Naive B cell (primary cell): ENCODE measurements around the gene OR9A2. TPM values are rescaled to one million over a fixed set of nuclear protein-coding genes. Genes with fewer than 3 reads are reported as not detected.

Experiments used
- ATAC-seq, 2 donors: fragments of 150-1000 bp; cut with Tn5 transposase; 2 replicates each; pipeline ENCODE4 v1.10.0; 2021; ENCODE audit warnings: low read depth in 2 of 2, mild to moderate bottlenecking in 2 of 2, moderate library complexity in 2 of 2
- DNase-seq: peaks from one replicate; pipeline ENCODE4 v3.0.0; 2022
- H3K27ac Mint-ChIP-seq, 6 donors: one replicate each; pipeline ENCODE4 v1.8.0; 2020 to 2022; ENCODE audit warnings: mild to moderate bottlenecking in 6 of 6, mixed read lengths in 6 of 6, moderate library complexity in 5 of 6, inconsistent platforms in 2 of 6
- H3K27me3 Mint-ChIP-seq, 3 donors: one replicate each; pipeline ENCODE4 v1.8.0; 2021 to 2022; ENCODE audit warnings: mixed read lengths in 3 of 3, mild to moderate bottlenecking in 1 of 3
- H3K36me3 Mint-ChIP-seq, 2 donors: one replicate each; pipeline ENCODE4 v1.8.0; 2020 to 2022; ENCODE audit warnings: mixed read lengths in 2 of 2, inconsistent platforms in 1 of 2, mild to moderate bottlenecking in 1 of 2
- H3K4me1 Mint-ChIP-seq, 3 donors: one replicate each; pipeline ENCODE4 v1.8.0; 2020 to 2022; ENCODE audit warnings: mixed read lengths in 3 of 3, inconsistent platforms in 1 of 3, mild to moderate bottlenecking in 1 of 3, moderate library complexity in 1 of 3
- H3K4me3 Mint-ChIP-seq, 8 donors: one replicate each; pipeline ENCODE4 v1.8.0; 2020 to 2022; ENCODE audit warnings: mild to moderate bottlenecking in 8 of 8, mixed read lengths in 8 of 8, moderate library complexity in 8 of 8, inconsistent platforms in 2 of 8
- H3K9me3 Mint-ChIP-seq, 7 donors: one replicate each; pipeline ENCODE4 v1.8.0; 2020 to 2022; ENCODE audit warnings: mixed read lengths in 7 of 7, mild to moderate bottlenecking in 5 of 7, inconsistent platforms in 2 of 7, moderate library complexity in 1 of 7
- polyA plus RNA-seq, 6 donors: library from polyadenylated mRNA; unstranded; fragments of 300-500 nt; fragmentation: Illumina TruSeq; gene quantifications; one replicate each; pipeline ENCODE4 v1.2.3, GENCODE V29; 2021; ENCODE audit warnings: low read depth in 6 of 6

OR9A2 gene
- polyA plus RNA-seq, 6 donors from 2014 or later, result not detected

DNA sequence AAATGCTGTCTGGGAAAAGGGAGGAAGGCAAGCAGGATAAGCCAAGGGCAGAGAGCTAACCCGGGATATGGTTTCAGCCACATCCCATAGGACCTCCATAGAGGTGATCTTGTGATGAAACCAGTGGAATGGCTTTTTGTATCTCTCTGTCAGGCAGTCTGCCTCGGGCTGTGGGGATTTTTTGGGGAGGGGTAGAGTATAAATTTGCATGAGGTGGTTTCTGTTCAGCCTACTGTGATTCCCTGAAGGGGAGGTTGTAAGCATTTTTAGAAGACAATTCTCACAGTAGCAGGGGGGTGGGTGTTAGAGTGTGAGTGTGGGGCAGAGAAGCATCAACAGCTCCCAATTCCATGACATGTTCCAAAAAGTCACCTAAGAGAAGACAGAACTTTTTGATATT is 11.8 kb downstream of the OR9A2 start:
- H3K27me3 Mint-ChIP-seq, result no peaks in the 10 kb centered on the region
- H3K27ac Mint-ChIP-seq, result peak overlapping the region; percentile 86 to 97 (median 94)
- peak; percentile 91 to 94 for ATAC-seq
- peak overlapping the region; percentile 55 to 87 (median 79) for H3K4me3 Mint-ChIP-seq
- H3K4me1 Mint-ChIP-seq, result peaks cover 73 to 82% (median 82%) of the 10 kb centered on the region in 3 donors
- peaks cover 10 to 19% of the 10 kb centered on the region in 2 donors for H3K36me3 Mint-ChIP-seq
- H3K9me3 Mint-ChIP-seq, result peaks cover 3 to 13% (median 10%) of the 10 kb centered on the region in 7 donors
- peak; percentile 74 for DNase-seq

GRCh38 chr7:143013893-143014292 is 13.0 kb downstream of the OR9A2 start:
- Mint-ChIP-seq H3K36me3 (peaks cover 3 to 11% of the 10 kb centered on the region in 2 donors), H3K27ac (peak overlapping the region in 5 of 6 donors; percentile 86 to 95 (median 92)), H3K9me3 (peaks cover 0 to 7% (median 3%) of the 10 kb centered on the region in 7 donors), H3K4me3 (peak overlapping the region in 5 of 8 donors; percentile 55 to 87 (median 82)), H3K4me1 (peaks cover 77 to 86% (median 85%) of the 10 kb centered on the region in 3 donors), H3K27me3 (no peaks in the 10 kb centered on the region)
- DNase-seq, result no peak
- ATAC-seq, result no peak

DNA sequence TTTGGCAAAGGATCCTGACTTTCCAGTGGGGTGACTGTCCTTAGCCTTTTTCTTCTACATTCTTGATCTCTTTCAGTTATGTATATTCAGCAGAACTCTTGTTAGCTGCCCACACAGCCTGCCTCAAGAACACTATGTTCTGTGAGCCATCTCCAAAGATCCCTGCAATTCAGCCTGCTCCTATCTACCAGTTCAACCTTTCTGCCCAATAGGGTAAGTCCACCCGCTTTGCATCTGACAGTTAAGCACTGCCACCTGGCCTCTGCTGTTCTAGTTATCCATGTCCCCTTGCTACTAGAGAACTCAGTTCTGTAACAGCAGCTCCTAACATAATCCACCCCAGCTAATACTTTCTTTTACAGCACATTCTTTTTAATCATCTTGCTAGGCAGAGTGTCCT is 13.5 kb downstream of the OR9A2 start:
- Mint-ChIP-seq H3K9me3 (peaks cover 0 to 5% (median 0%) of the 10 kb centered on the region in 7 donors), H3K36me3 (peaks cover 0 to 7% of the 10 kb centered on the region in 2 donors), H3K4me1 (peaks cover 77 to 87% (median 85%) of the 10 kb centered on the region in 3 donors), H3K27ac (peak overlapping the region in 4 of 6 donors; percentile 77 to 95 (median 92)), H3K4me3 (peak overlapping the region in 5 of 8 donors; percentile 41 to 86 (median 76)), H3K27me3 (no peaks in the 10 kb centered on the region)
- no peak for DNase-seq
- no peak for ATAC-seq

DNA sequence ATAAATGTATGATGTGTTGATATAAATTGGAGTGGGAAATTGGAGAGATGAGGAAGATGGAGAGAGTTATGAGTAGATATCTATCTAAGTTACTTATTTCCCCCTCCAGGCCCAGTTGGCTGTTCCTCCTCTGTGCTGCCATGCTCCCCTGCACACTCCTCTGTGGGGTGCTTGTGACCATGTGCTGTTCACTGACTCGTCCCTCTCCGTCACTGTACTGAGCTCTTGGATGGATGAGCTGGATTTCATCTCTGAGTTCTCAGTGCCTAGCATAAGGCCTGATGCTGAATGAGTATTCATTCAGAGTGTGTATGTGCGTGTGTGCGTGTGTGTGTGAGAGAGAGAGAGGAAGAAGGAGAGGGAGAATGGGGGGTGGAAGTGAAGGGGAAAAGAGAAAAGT is 14.5 kb downstream of the OR9A2 start:
- Mint-ChIP-seq H3K27ac (peak overlapping the region; percentile 46 to 98 (median 82)), H3K36me3 (peaks cover 0 to 7% of the 10 kb centered on the region in 2 donors), H3K27me3 (no peaks in the 10 kb centered on the region), H3K4me3 (peak overlapping the region in 7 of 8 donors; percentile 17 to 80 (median 54)), H3K4me1 (peaks cover 81 to 92% (median 89%) of the 10 kb centered on the region in 3 donors), H3K9me3 (peaks cover 0 to 5% (median 0%) of the 10 kb centered on the region in 7 donors)
- ATAC-seq (peak; percentile 53 to 59), DNase-seq (peak; percentile 38)

- peak overlapping the region in 7 of 8 donors; percentile 17 to 80 (median 54) for H3K4me3 Mint-ChIP-seq
- H3K27ac Mint-ChIP-seq, result peak overlapping the region in 5 of 6 donors; percentile 18 to 98 (median 81)
- ATAC-seq, result no peak
- no peaks in the 10 kb centered on the region for H3K27me3 Mint-ChIP-seq
- H3K9me3 Mint-ChIP-seq, result peaks cover 0 to 5% (median 0%) of the 10 kb centered on the region in 7 donors
- DNase-seq, result no peak
- H3K36me3 Mint-ChIP-seq, result peaks cover 0 to 7% of the 10 kb centered on the region in 2 donors
- H3K4me1 Mint-ChIP-seq, result peaks cover 77 to 88% (median 85%) of the 10 kb centered on the region in 3 donors
Observed at GRCh38 chr7:143012001-143012400, 14.9 kb downstream of the OR9A2 start.

DNA sequence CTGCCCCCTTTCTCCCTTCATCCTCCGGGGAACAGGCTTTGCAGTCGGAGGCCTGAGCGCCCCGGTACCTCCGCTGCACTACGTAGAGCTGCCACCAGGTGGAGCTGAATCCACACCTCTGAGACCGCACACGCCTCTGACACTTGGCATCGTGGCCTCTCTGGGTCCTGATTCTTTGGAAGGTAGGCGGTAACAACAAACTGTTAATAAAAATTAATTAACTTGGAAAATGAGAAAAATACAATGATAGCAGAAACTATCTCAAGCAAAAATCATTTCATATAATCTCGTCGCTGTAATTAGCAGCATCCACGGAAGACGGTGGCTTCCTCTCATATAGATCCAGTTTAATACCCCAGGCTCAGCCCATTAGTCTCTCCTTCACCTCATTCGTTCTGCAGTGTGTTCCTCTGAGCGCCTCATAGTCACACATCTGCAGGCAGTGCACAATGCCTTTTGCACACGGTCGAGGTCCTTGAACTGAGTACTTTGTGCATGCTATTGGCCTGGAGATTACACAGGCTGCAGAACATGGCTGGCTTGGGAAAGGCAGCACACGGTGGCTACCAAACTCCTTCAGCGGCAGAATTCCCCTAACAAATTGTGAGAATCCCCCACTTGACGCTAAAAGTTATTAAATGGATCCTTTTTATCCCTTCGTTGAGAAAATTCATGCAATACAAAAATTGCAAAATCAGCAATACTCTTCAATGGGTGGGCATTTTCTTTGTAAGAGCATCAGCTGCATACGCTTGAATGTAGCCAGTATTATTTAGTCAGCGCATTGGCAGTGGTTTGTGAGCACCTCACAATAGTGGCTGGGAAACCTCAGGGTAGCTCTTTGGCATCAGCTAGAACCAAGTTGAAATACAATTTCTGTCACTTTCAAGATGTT is 18.7 kb downstream of the OR9A2 start:
- peak overlapping the region in 3 of 6 donors; percentile 0 to 21 (median 8) for H3K27ac Mint-ChIP-seq
- H3K27me3 Mint-ChIP-seq, result no peaks in the 10 kb centered on the region
- peak; percentile 78 to 79 for ATAC-seq
- DNase-seq, result peak; percentile 78
- H3K4me1 Mint-ChIP-seq, result peaks cover 44 to 57% (median 52%) of the 10 kb centered on the region in 3 donors
- H3K36me3 Mint-ChIP-seq, result peaks cover 0 to 7% of the 10 kb centered on the region in 2 donors
- H3K9me3 Mint-ChIP-seq, result peaks cover 0 to 5% (median 0%) of the 10 kb centered on the region in 7 donors
- peak overlapping the region in 1 of 8 donors; percentile 47 for H3K4me3 Mint-ChIP-seq

DNA sequence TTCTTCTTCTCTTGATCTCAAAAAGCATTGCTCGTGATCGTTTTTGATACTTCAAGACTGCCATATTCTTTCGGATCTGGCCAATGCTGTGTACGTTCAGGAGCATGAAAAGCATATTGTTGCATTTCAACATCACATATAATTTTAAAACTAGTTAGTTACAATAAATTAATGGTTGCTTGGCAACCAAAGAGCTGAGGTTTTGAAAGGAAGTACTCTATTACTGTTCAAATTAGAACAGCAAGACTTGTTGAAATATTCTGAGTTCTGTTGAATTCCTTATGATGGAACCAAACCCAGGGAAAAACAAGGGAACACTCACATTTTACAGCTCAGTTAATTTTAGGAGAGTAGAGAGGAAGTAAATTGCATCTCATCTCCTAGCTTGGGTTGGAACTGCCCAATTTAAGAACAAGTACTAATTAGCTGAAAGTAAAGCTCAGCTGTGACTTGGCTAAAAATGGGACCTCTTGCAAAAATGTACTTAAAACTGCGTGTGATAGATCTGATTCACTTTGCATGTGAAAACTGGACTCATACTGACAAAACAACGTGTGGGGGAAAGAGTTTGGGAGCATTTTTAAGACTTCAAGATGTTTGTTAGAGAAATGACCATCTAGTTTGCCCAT is 21.2 kb downstream of the OR9A2 start:
- ATAC-seq (no peak), DNase-seq (no peak)
- H3K27me3 Mint-ChIP-seq, result no peaks in the 10 kb centered on the region
- H3K4me3 Mint-ChIP-seq, result no peak overlapping the region
- peaks cover 0 to 6% (median 0%) of the 10 kb centered on the region in 7 donors for H3K9me3 Mint-ChIP-seq
- peaks cover 31 to 38% (median 33%) of the 10 kb centered on the region in 3 donors for H3K4me1 Mint-ChIP-seq
- no peak overlapping the region for H3K27ac Mint-ChIP-seq
- no peaks in the 10 kb centered on the region for H3K36me3 Mint-ChIP-seq

DNA sequence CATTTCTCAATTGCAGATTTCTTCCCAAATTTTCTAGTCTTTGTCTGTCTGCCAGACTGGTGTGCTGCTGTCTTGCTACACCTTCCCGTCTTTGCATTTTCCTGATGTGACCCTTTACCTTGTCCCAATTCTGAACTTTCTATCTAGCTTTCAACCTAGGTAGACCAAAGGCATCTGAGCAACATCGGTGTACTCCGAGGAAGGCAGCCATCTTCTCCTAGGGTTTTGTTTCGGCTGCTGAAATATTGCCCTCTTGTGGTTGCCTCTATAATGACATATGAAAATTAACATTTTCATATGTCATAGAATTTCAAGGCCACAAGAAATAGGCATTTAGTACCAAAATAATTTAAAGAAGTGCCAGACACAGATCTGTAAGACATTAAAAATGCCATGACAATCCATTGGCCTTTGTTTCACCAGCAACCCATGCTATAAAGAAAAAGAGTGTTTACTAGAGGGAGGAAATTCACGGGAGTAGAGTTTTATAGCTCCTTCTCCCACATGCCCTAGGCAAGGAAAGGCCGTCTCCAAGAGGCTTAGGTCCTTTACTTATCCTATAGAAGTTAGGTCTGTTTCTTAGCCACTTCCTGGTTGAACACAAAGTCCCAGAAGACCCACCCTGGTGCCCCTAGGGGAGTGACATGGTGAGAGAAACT is 23.4 kb downstream of the OR9A2 start:
- peak; percentile 55 for DNase-seq
- Mint-ChIP-seq H3K9me3 (peaks cover 0 to 6% (median 0%) of the 10 kb centered on the region in 7 donors), H3K4me1 (peaks cover 14 to 19% (median 17%) of the 10 kb centered on the region in 3 donors), H3K27me3 (no peaks in the 10 kb centered on the region), H3K36me3 (no peaks in the 10 kb centered on the region), H3K4me3 (peak overlapping the region; percentile 19 to 92 (median 80)), H3K27ac (peak overlapping the region in 3 of 6 donors; percentile 26 to 80 (median 34))
- peak; percentile 66 to 69 for ATAC-seq

DNA sequence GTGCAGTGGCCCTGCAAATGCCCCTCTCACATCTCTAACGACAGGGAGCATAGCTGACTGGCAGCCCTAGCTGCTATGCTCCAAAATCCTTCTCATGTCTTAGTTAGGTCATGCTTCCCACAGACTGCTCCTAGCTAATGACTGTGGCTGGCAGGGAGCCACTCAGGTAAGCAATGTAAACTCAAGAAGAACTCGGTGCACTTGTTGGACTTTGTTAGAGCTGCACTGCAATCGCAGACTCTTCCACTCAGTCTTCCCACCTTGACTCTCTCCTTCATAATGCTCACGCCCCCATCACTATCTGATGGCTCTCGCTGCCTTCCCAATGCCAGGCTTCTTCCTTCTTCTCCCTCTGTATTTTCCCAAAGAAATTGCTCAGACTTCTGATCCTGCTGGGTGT is 24.0 kb downstream of the OR9A2 start:
- peaks cover 9 to 12% (median 11%) of the 10 kb centered on the region in 3 donors for H3K4me1 Mint-ChIP-seq
- H3K36me3 Mint-ChIP-seq, result no peaks in the 10 kb centered on the region
- peak overlapping the region in 7 of 8 donors; percentile 62 to 92 (median 82) for H3K4me3 Mint-ChIP-seq
- DNase-seq, result no peak
- H3K27me3 Mint-ChIP-seq, result no peaks in the 10 kb centered on the region
- no peak for ATAC-seq
- H3K27ac Mint-ChIP-seq, result peak overlapping the region in 1 of 6 donors; percentile 34
- H3K9me3 Mint-ChIP-seq, result peaks cover 0 to 6% (median 0%) of the 10 kb centered on the region in 7 donors

DNA sequence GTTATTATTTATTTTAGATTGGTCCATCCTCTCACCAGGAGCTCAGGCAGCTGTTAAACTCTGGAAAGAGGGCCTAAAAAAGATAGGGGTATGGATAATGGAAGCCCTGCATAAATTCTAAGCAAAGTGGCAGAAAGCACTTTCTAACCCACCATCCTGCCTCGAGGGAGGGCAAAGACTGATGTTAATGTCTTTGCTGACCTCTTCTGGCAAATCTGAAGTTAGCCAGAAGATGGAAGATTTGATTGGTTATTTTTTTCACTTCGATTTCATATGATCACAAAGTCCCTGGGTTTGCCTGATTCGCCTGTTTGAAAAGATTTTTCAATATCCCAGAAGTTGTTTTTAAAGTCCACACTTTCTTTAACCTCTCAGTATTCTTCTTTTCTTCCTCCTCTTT is 24.8 kb downstream of the OR9A2 start:
- no peak overlapping the region for H3K4me3 Mint-ChIP-seq
- H3K27me3 Mint-ChIP-seq, result no peaks in the 10 kb centered on the region
- ATAC-seq (no peak), DNase-seq (no peak)
- H3K27ac Mint-ChIP-seq, result peak overlapping the region in 1 of 6 donors; percentile 34
- H3K4me1 Mint-ChIP-seq, result peaks cover 7 to 9% (median 9%) of the 10 kb centered on the region in 3 donors
- no peaks in the 10 kb centered on the region for H3K36me3 Mint-ChIP-seq
- H3K9me3 Mint-ChIP-seq, result peaks cover 0 to 6% (median 0%) of the 10 kb centered on the region in 7 donors

DNA sequence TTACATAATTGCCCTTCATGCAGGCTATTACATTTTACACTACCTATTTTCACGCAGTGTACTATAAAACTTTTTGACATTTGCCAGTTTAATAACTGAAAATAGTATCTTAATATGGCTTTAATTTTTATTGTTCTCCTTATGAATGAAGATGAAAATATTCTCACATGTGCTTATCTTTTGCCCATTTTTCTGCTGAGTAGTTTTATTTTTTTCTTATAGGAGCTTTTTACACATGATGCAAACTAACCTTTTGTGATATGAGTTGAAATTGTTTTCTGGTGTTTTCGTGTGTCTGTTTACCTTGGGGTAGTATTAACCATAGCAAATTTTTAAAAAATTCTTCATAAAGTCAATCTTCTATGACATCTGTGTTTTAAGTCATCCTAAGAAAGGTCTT is 26.3 kb downstream of the OR9A2 start:
- Mint-ChIP-seq H3K27me3 (no peaks in the 10 kb centered on the region), H3K36me3 (no peaks in the 10 kb centered on the region), H3K4me3 (no peak overlapping the region), H3K9me3 (peaks cover 0 to 6% (median 0%) of the 10 kb centered on the region in 7 donors), H3K27ac (no peak overlapping the region), H3K4me1 (peaks cover 9 to 14% (median 11%) of the 10 kb centered on the region in 3 donors)
- DNase-seq, result no peak
- ATAC-seq, result no peak

DNA sequence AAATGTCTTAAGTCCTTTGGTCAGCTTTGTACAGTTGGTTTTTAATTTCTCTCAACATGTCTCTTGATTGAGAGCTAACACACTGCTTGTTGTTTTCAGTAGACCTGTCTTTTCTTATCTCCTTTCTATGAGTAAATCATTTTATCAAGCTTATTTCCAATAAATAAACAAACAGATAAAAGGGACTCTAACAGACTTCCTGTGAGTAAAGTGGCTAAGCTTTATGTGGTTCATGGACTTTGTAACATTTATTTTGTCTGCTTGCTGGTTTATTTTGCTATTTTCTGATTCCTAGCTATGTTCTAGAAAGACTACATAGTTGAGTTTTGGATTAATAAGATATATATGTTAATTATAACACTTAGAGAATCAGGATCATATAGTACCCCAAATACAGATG is 27.1 kb downstream of the OR9A2 start:
- ATAC-seq (no peak), DNase-seq (no peak)
- H3K4me3 Mint-ChIP-seq, result no peak overlapping the region
- H3K9me3 Mint-ChIP-seq, result peaks cover 0 to 6% (median 0%) of the 10 kb centered on the region in 7 donors
- H3K36me3 Mint-ChIP-seq, result no peaks in the 10 kb centered on the region
- H3K27ac Mint-ChIP-seq, result no peak overlapping the region
- peaks cover 14 to 21% (median 14%) of the 10 kb centered on the region in 3 donors for H3K4me1 Mint-ChIP-seq
- no peaks in the 10 kb centered on the region for H3K27me3 Mint-ChIP-seq

GRCh38 chr7:142998966-142999365 is 28.0 kb downstream of the OR9A2 start:
- no peaks in the 10 kb centered on the region for H3K36me3 Mint-ChIP-seq
- no peak for ATAC-seq
- H3K4me1 Mint-ChIP-seq, result peaks cover 14 to 21% (median 14%) of the 10 kb centered on the region in 3 donors
- no peak for DNase-seq
- no peak overlapping the region for H3K27ac Mint-ChIP-seq
- H3K4me3 Mint-ChIP-seq, result no peak overlapping the region
- no peaks in the 10 kb centered on the region for H3K27me3 Mint-ChIP-seq
- peaks cover 0 to 6% (median 0%) of the 10 kb centered on the region in 7 donors for H3K9me3 Mint-ChIP-seq
